ENCODE measurements around the gene TMEM59L. TPM values are rescaled to one million over a fixed set of nuclear protein-coding genes. Genes with fewer than 3 reads are reported as not detected.

Gene TMEM59L
- total and polyA plus RNA-seq, 2 donors (not counting 1 experiment from before 2014, with no cell fraction given): 0.14 to 0.33 TPM

- H3K4me3 ChIP-seq (replicated peaks in 1 of 4; ENCODE audit: control extremely low read depth in 1 of 4, insufficient read depth in 1 of 4, low read depth in 3 of 4, low read length in 4 of 4): no peak overlapping the region
- no peaks in the 10 kb centered on the region for H4K20me1 ChIP-seq (ENCODE audit: control insufficient read depth, extremely low read depth, insufficient read depth, low read length)
- H3K4me1 ChIP-seq (ENCODE audit: control insufficient read depth, extremely low read depth, insufficient read depth, low read length): peaks cover 1% of the 10 kb centered on the region
- no peaks in the 10 kb centered on the region for H3K79me2 ChIP-seq (ENCODE audit: control insufficient read depth, insufficient read depth, low read length)
- H3K9me3 ChIP-seq (ENCODE audit: control insufficient read depth, insufficient read depth, low read depth, low read length): no peaks in the 10 kb centered on the region
- TF ChIP-seq EZH2 (IDR thresholded peaks at IDR 0.05; ENCODE audit: low read length, missing control alignments) (no peak), CTCF (conservative IDR thresholded peaks at IDR 0.05 in 1 of 2, IDR thresholded peaks at IDR 0.05 in 1 of 2; ENCODE audit: low read depth in 1 of 2, low read length in 2 of 2) (no peak)
- H3K27me3 ChIP-seq (ENCODE audit: control insufficient read depth, insufficient read depth, low read length): no peaks in the 10 kb centered on the region
- no peak for DNase-seq (ENCODE audit: low read depth in 2 of 2)
- H3K27ac ChIP-seq (ENCODE audit: insufficient read depth, low read length): no peak overlapping the region
- no peak overlapping the region for H3K4me2 ChIP-seq (ENCODE audit: extremely low read depth, insufficient read depth, low read length)
- peaks cover 11% of the 10 kb centered on the region for H3K36me3 ChIP-seq (ENCODE audit: control insufficient read depth, insufficient read depth, low read length)
- no peak overlapping the region for H3K9ac ChIP-seq (ENCODE audit: insufficient read depth, low read length)
- H2AFZ ChIP-seq (ENCODE audit: low read length): no peak overlapping the region
These were observed 53.6 kb downstream of the TMEM59L start for GRCh38 chr19:18666317-18666716.

GRCh38 chr19:18666784-18667183 is 54.1 kb downstream of the TMEM59L start:
- Histone ChIP-seq H3K9ac (ENCODE audit: insufficient read depth, low read length) (no peak overlapping the region), H3K27ac (ENCODE audit: insufficient read depth, low read length) (no peak overlapping the region), H3K4me2 (ENCODE audit: extremely low read depth, insufficient read depth, low read length) (no peak overlapping the region), H3K27me3 (ENCODE audit: control insufficient read depth, insufficient read depth, low read length) (no peaks in the 10 kb centered on the region), H2AFZ (ENCODE audit: low read length) (no peak overlapping the region), H3K79me2 (ENCODE audit: control insufficient read depth, insufficient read depth, low read length) (no peaks in the 10 kb centered on the region), H3K9me3 (ENCODE audit: control insufficient read depth, insufficient read depth, low read depth, low read length) (no peaks in the 10 kb centered on the region), H3K4me3 (replicated peaks in 1 of 4; ENCODE audit: control extremely low read depth in 1 of 4, insufficient read depth in 1 of 4, low read depth in 3 of 4, low read length in 4 of 4) (no peak overlapping the region), H4K20me1 (ENCODE audit: control insufficient read depth, extremely low read depth, insufficient read depth, low read length) (no peaks in the 10 kb centered on the region), H3K4me1 (ENCODE audit: control insufficient read depth, extremely low read depth, insufficient read depth, low read length) (no peaks in the 10 kb centered on the region), H3K36me3 (ENCODE audit: control insufficient read depth, insufficient read depth, low read length) (peaks cover 11% of the 10 kb centered on the region)
- DNase-seq (ENCODE audit: low read depth in 2 of 2): no peak
- TF ChIP-seq CTCF (conservative IDR thresholded peaks at IDR 0.05 in 1 of 2, IDR thresholded peaks at IDR 0.05 in 1 of 2; ENCODE audit: low read depth in 1 of 2, low read length in 2 of 2) (no peak), EZH2 (IDR thresholded peaks at IDR 0.05; ENCODE audit: low read length, missing control alignments) (no peak)

- Histone ChIP-seq H3K4me1 (ENCODE audit: control insufficient read depth, extremely low read depth, insufficient read depth, low read length) (peaks cover 5% of the 10 kb centered on the region), H3K79me2 (ENCODE audit: control insufficient read depth, insufficient read depth, low read length) (no peaks in the 10 kb centered on the region), H4K20me1 (ENCODE audit: control insufficient read depth, extremely low read depth, insufficient read depth, low read length) (no peaks in the 10 kb centered on the region), H3K4me3 (replicated peaks in 1 of 4; ENCODE audit: control extremely low read depth in 1 of 4, insufficient read depth in 1 of 4, low read depth in 3 of 4, low read length in 4 of 4) (no peak overlapping the region), H3K27ac (ENCODE audit: insufficient read depth, low read length) (no peak overlapping the region), H3K4me2 (ENCODE audit: extremely low read depth, insufficient read depth, low read length) (no peak overlapping the region), H3K36me3 (ENCODE audit: control insufficient read depth, insufficient read depth, low read length) (peaks cover 11% of the 10 kb centered on the region), H3K27me3 (ENCODE audit: control insufficient read depth, insufficient read depth, low read length) (no peaks in the 10 kb centered on the region), H3K9ac (ENCODE audit: insufficient read depth, low read length) (no peak overlapping the region), H2AFZ (ENCODE audit: low read length) (no peak overlapping the region), H3K9me3 (ENCODE audit: control insufficient read depth, insufficient read depth, low read depth, low read length) (no peaks in the 10 kb centered on the region)
- TF ChIP-seq EZH2 (IDR thresholded peaks at IDR 0.05; ENCODE audit: low read length, missing control alignments) (no peak), CTCF (conservative IDR thresholded peaks at IDR 0.05 in 1 of 2, IDR thresholded peaks at IDR 0.05 in 1 of 2; ENCODE audit: low read depth in 1 of 2, low read length in 2 of 2) (no peak)
- DNase-seq (ENCODE audit: low read depth in 2 of 2): no peak
These were observed 55.0 kb downstream of the TMEM59L start for GRCh38 chr19:18667531-18668251.

Data from fibroblast of lung (primary cell).